ENCODE data around the gene DOCK1. TPM values are rescaled to one million over a fixed set of nuclear protein-coding genes. Genes with fewer than 3 reads are reported as not detected.

The DOCK1 gene
- total RNA-seq, 2 donors from 2014 or later: 52.9 to 76.7 TPM

GRCh38 chr10:127314797-127315196 is 409.6 kb downstream of the DOCK1 start:
- Histone ChIP-seq H3K4me3 (no peak overlapping the region), H3K27me3 (replicated peaks; ENCODE audit: insufficient read depth) (no peaks in the 10 kb centered on the region), H3K4me1 (ENCODE audit: control insufficient read depth in 1 of 2, low read depth in 2 of 2) (peaks cover 0 to 21% of the 10 kb centered on the region in 2 donors), H3K36me3 (no peaks in the 10 kb centered on the region), H3K9me3 (no peaks in the 10 kb centered on the region), H3K27ac (no peak overlapping the region)
- TF ChIP-seq, protein P1, sequence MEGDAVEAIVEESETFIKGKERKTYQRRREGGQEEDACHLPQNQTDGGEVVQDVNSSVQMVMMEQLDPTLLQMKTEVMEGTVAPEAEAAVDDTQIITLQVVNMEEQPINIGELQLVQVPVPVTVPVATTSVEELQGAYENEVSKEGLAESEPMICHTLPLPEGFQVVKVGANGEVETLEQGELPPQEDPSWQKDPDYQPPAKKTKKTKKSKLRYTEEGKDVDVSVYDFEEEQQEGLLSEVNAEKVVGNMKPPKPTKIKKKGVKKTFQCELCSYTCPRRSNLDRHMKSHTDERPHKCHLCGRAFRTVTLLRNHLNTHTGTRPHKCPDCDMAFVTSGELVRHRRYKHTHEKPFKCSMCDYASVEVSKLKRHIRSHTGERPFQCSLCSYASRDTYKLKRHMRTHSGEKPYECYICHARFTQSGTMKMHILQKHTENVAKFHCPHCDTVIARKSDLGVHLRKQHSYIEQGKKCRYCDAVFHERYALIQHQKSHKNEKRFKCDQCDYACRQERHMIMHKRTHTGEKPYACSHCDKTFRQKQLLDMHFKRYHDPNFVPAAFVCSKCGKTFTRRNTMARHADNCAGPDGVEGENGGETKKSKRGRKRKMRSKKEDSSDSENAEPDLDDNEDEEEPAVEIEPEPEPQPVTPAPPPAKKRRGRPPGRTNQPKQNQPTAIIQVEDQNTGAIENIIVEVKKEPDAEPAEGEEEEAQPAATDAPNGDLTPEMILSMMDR (IDR thresholded peaks at IDR 0.05): no peak
- no peak for DNase-seq (ENCODE audit: low spot score)
- no peak for ATAC-seq (ENCODE audit: insufficient number of reproducible peaks, low FRiP score, low read depth)

DNA sequence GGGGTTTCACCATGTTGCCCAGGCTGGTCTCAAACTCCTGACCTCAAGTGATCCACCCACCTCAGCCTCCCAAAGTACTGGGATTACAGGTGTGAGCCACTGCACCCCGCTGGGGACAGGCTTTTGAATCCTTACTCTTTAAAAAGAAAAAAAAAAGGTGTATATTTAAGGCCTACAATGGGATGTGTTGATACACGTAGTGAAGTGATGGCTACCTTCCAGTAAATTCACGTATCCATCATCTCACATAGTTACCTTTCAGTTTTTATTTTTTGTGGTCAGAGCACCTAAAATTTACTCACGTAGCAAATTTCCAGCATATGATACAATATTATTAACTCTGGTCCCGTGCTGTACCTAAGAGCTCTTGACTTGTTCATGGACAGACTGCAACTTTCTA is 410.7 kb downstream of the DOCK1 start:
- Histone ChIP-seq H3K4me1 (ENCODE audit: control insufficient read depth in 1 of 2, low read depth in 2 of 2) (peaks cover 0 to 21% of the 10 kb centered on the region in 2 donors), H3K36me3 (no peaks in the 10 kb centered on the region), H3K4me3 (no peak overlapping the region), H3K9me3 (no peaks in the 10 kb centered on the region), H3K27me3 (replicated peaks; ENCODE audit: insufficient read depth) (no peaks in the 10 kb centered on the region), H3K27ac (no peak overlapping the region)
- DNase-seq (ENCODE audit: low spot score) (no peak), ATAC-seq (ENCODE audit: insufficient number of reproducible peaks, low FRiP score, low read depth) (no peak)
- TF ChIP-seq, protein P1 (IDR thresholded peaks at IDR 0.05): no peak

DNA sequence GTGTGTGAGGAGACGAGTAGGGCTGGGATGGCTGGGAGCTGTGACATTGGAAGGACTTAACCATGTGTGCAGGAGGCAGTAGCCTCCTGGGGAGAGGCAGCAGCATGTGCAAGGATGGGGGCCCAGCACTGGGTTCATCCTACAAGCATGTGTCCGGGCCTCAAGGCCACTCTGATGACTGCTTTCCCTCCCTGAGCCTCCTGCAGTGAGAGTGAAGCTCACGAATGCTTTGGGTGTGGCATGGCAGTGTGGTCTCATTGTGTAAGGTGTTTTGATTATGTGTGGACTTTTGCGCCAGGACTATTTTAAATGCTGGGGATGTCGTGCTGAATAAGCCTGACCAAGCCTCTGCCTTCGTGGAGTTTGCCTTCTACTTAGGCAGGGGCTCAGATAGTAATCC is 413.2 kb downstream of the DOCK1 start:
- TF ChIP-seq, protein P1 (IDR thresholded peaks at IDR 0.05): no peak
- ATAC-seq (ENCODE audit: insufficient number of reproducible peaks, low FRiP score, low read depth) (no peak), DNase-seq (ENCODE audit: low spot score) (no peak)
- no peaks in the 10 kb centered on the region for H3K27me3 ChIP-seq (replicated peaks; ENCODE audit: insufficient read depth)
- no peaks in the 10 kb centered on the region for H3K36me3 ChIP-seq
- H3K9me3 ChIP-seq: no peaks in the 10 kb centered on the region
- H3K27ac ChIP-seq: no peak overlapping the region
- H3K4me1 ChIP-seq (ENCODE audit: control insufficient read depth in 1 of 2, low read depth in 2 of 2): peaks cover 0 to 21% of the 10 kb centered on the region in 2 donors
- no peak overlapping the region for H3K4me3 ChIP-seq

- Histone ChIP-seq H3K27me3 (replicated peaks; ENCODE audit: insufficient read depth) (no peaks in the 10 kb centered on the region), H3K27ac (no peak overlapping the region), H3K4me3 (no peak overlapping the region), H3K4me1 (ENCODE audit: control insufficient read depth in 1 of 2, low read depth in 2 of 2) (peaks cover 0 to 14% of the 10 kb centered on the region in 2 donors), H3K36me3 (no peaks in the 10 kb centered on the region), H3K9me3 (no peaks in the 10 kb centered on the region)
- DNase-seq (ENCODE audit: low spot score) (no peak), ATAC-seq (ENCODE audit: insufficient number of reproducible peaks, low FRiP score, low read depth) (no peak)
- TF ChIP-seq, protein P1 (IDR thresholded peaks at IDR 0.05): no peak
Measured at GRCh38 chr10:127319271-127319670, 414.0 kb downstream of the DOCK1 start.

- ATAC-seq (ENCODE audit: insufficient number of reproducible peaks, low FRiP score, low read depth) (no peak), DNase-seq (ENCODE audit: low spot score) (no peak)
- Histone ChIP-seq H3K4me1 (ENCODE audit: control insufficient read depth in 1 of 2, low read depth in 2 of 2) (peaks cover 0 to 13% of the 10 kb centered on the region in 2 donors), H3K9me3 (no peaks in the 10 kb centered on the region), H3K27ac (no peak overlapping the region), H3K4me3 (no peak overlapping the region), H3K27me3 (replicated peaks; ENCODE audit: insufficient read depth) (no peaks in the 10 kb centered on the region), H3K36me3 (no peaks in the 10 kb centered on the region)
- TF ChIP-seq, protein P1 (IDR thresholded peaks at IDR 0.05): no peak
Measured at GRCh38 chr10:127319691-127320090, 414.5 kb downstream of the DOCK1 start.
